Pancreas (tissue), 10 donors: ENCODE results near the gene PHF21B. TPM values are rescaled to one million over a fixed set of nuclear protein-coding genes. Genes with fewer than 3 reads are reported as not detected.

Experiments
- ATAC-seq, 4 donors: fragments of 200-7000 bp; cut with Tn5 transposase; one replicate each; pipeline versions ENCODE4 v1.8.0 to v1.9.1; 2020; ENCODE audit warnings: mild to moderate bottlenecking in 4 of 4, moderate library complexity in 4 of 4
- DNase-seq, 6 donors: peaks; one replicate each; pipeline ENCODE4 v3.0.0-alpha.2; 2020
- FAIRE-seq: peaks from 2 replicates; lab custom pipeline; 2012; peaks lifted over from hg19 to GRCh38; lab: Jason Lieb, UNC
- H3K27ac ChIP-seq, 4 donors: fragments of 200-600 bp; sonication (generic); 1 replicate in 3 of 4; 2 replicates in 1 of 4; pipeline versions ENCODE4 v1.5.0 to v1.8.0; 2020
- H3K27me3 ChIP-seq, 4 donors: fragments of 200-600 bp; one replicate each; pipeline ENCODE4 v1.8.0; 2021
- H3K36me3 ChIP-seq, 3 donors: fragments of 200-600 bp; sonication (generic) in 1 of 3; one replicate each; pipeline versions ENCODE4 v1.5.0 to v1.8.0; 2020 to 2021
- H3K4me1 ChIP-seq, 3 donors: fragments of 200-600 bp; one replicate each; pipeline ENCODE4 v1.8.0; 2021
- H3K4me3 ChIP-seq, 4 donors: fragments of 200-600 bp; sonication (generic) in 2 of 4; one replicate each; pipeline versions ENCODE4 v1.5.0 to v1.8.0; 2020 to 2021
- H3K9me3 ChIP-seq, 4 donors: fragments of 200-600 bp; one replicate each; pipeline ENCODE4 v1.8.0; 2021
- WGBS, 2 donors: extraction: QIAGEN DNeasy Blood & Tissue Kit; methylation state at CpG; one replicate each; pipeline ENCODE4 v1.1.7; 2013; 5-methylcytosine and 5-hydroxymethylcytosine counted together
- intact Hi-C, 3 donors: fragments of 100-400 bp; cut with DNase I; formaldehyde crosslinking; loops; one replicate each; pipeline versions ENCODE4 v1.11.1 to v1.14.2; 2022
- polyA plus RNA-seq, 2 donors: library from polyadenylated mRNA; stranded (reverse); fragments of 200-250 nt; gene quantifications; one replicate each; pipeline ENCODE4 v1.2.3, GENCODE V29; 2013
- total RNA-seq, 6 donors: library from RNA; stranded (reverse); fragmentation: NEBNext Ultra II Directional in 4 of 6; extraction: Animal tissue kit (Norgen Biotek cat#: 25700) in 4 of 6; gene quantifications; one replicate each; pipeline versions ENCODE4 v1.2.1 to v1.2.4, GENCODE V29; 2021 to 2023
- TF ChIP-seq, protein P1 (sequence below), 4 donors: fragments of 200-600 bp; sonication (generic) in 3 of 4; IDR thresholded peaks; one replicate each; pipeline versions ENCODE4 v1.5.0 to v1.8.0; 2021; ENCODE audit warnings: antibody characterized with exemption in 4 of 4
- donor health status: healthy with polysubstance abuse.
- donor health status: DM: no; HTN: no; CAD: no; lungs with moderate emphysema.
- donor health status: DM: no; HTN: no; CAD: no.
- donor health status: control.
- donor health status: control.
- donor health status: Bipolar disorder and iron deficiency.
- donor health status: DM: yes; HTN: yes; CAD: no.
- donor health status: DM: no; HTN: no; CAD: no.
- donor health status: DM: no; HTN: no; CAD: no.
- donor health status: DM: yes; HTN: yes; CAD: no.

The PHF21B gene
- total and polyA plus RNA-seq, 8 donors = 0.34 to 2.9 (median 0.57) TPM; not detected in 1

DNA sequence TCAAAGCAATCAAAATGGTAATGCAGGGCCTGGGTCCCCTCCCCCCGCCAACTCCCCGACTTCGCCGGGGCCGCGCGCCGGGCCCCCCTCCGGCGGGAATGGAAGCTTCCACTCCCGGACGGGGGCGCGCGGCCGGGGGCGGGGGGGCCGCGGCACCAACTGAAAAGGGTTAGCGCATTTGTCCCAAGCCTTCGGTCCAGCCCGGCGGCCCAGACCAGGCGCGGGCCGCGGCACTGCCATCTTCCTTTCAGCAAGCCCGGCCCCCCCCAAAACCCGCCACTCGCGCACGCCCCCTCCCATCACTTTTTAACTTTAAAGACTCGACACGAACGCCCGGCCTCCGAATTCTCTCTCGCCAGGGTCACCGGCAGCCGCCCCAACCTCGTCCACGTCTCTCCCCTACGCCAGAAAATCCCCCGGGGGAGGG lies 2.8 kb downstream of the PHF21B start:
- Histone ChIP-seq H3K4me3 (peak overlapping the region in 3 of 4 donors; percentile 15 to 40 (median 29)), H3K27me3 (peaks cover 0 to 10% (median 3%) of the 10 kb centered on the region in 4 donors)
- TF ChIP-seq, protein P1, sequence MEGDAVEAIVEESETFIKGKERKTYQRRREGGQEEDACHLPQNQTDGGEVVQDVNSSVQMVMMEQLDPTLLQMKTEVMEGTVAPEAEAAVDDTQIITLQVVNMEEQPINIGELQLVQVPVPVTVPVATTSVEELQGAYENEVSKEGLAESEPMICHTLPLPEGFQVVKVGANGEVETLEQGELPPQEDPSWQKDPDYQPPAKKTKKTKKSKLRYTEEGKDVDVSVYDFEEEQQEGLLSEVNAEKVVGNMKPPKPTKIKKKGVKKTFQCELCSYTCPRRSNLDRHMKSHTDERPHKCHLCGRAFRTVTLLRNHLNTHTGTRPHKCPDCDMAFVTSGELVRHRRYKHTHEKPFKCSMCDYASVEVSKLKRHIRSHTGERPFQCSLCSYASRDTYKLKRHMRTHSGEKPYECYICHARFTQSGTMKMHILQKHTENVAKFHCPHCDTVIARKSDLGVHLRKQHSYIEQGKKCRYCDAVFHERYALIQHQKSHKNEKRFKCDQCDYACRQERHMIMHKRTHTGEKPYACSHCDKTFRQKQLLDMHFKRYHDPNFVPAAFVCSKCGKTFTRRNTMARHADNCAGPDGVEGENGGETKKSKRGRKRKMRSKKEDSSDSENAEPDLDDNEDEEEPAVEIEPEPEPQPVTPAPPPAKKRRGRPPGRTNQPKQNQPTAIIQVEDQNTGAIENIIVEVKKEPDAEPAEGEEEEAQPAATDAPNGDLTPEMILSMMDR (IDR thresholded peaks at IDR 0.05) = no peak

DNA sequence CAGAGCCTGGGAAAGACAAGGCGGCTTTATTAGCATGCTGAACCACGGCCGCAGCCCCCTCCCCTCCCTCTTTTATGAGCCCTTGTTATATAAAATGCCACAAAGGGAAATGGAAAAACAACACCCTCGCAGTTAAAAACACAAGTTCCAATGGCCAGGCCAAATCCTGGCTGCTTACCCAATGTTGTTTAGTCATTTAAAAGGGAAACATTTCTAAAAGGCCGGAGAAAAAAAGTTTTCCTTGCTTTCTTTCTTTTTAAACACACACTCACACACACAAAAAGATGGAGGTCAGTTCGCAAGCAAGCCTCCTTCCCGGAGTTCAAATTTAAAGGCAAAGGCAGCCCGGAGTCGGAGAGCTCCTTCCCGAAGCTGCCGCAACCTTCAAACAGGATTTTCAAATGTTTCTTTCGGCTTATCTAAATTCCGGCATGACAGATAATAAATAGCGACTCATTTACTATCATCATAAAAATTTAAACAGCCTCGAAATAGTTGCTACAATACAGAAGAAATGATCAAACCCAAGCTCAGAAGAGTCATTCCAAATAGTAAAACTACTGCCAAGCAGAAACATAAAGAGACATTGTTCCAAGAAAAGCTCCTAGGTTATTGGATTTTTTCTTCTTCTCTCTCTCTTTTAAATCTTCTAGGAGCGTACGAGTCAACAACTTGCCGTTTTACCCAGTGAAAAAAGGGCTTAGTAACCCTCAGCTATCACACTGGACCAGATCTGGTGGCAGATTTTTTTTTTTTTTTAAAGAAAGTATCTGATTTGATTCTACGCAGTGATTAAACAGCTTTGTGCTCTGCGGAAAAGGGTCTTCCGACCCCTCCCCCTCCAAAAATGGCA lies 3.5 kb downstream of the PHF21B start:
- intact Hi-C loops = no loop called here
- DNase-seq = no peak
- no peak for FAIRE-seq
- Histone ChIP-seq H3K36me3 (no peaks in the 10 kb centered on the region), H3K9me3 (no peaks in the 10 kb centered on the region), H3K27ac (no peak overlapping the region), H3K4me1 (peaks cover 8 to 12% (median 11%) of the 10 kb centered on the region in 3 donors), H3K4me3 (peak overlapping the region in 2 of 4 donors; percentile 29 to 40), H3K27me3 (peaks cover 0 to 10% (median 3%) of the 10 kb centered on the region in 4 donors)
- 7 to 9% methylated on average over 21 of the region's 21 CpGs for WGBS, 2 donors
- TF ChIP-seq, protein P1 (IDR thresholded peaks at IDR 0.05) = no peak
- no peak for ATAC-seq

More for the DNA sequence above, 2.8 kb downstream of the PHF21B start:
- Histone ChIP-seq H3K27ac (no peak overlapping the region), H3K4me1 (peaks cover 8 to 12% (median 11%) of the 10 kb centered on the region in 3 donors), H3K9me3 (no peaks in the 10 kb centered on the region), H3K36me3 (no peaks in the 10 kb centered on the region)
- ATAC-seq = peak in 2 of 4 donors; percentile 17 to 31
- intact Hi-C loops = no loop called here
- no peak for DNase-seq
- FAIRE-seq = no peak
- 1% methylated on average over 20 to 44 of the region's 44 CpGs for WGBS, 2 donors

DNA sequence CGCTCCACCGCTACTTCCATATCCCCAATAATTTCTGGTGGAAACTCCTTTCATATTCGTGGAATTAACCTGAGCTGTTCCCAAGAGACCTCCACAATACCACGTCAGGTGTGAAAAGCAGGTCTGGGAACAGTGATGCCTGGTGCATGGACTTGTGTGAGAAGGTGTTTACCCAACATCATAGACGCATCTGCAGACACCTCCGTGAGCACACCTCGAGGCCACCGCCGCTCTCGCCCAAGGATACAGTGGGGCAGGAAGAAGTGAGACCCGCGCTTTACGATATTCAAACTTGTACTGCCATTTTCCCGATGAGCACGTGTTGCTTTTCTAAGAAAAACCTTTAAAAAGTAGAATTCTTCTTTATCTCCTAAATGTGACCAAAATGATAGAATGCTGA lies 8.2 kb downstream of the PHF21B start:
- H3K4me1 ChIP-seq = no peaks in the 10 kb centered on the region
- WGBS, 2 donors = 75 to 80% methylated on average over 15 of the region's 15 CpGs
- H3K36me3 ChIP-seq = no peaks in the 10 kb centered on the region
- H3K27me3 ChIP-seq = no peaks in the 10 kb centered on the region
- FAIRE-seq (no peak), ATAC-seq (no peak), DNase-seq (no peak)
- no peaks in the 10 kb centered on the region for H3K9me3 ChIP-seq
- H3K27ac ChIP-seq = no peak overlapping the region
- no peak overlapping the region for H3K4me3 ChIP-seq
- TF ChIP-seq, protein P1 (IDR thresholded peaks at IDR 0.05) = no peak
- intact Hi-C loops = no loop called here

DNA sequence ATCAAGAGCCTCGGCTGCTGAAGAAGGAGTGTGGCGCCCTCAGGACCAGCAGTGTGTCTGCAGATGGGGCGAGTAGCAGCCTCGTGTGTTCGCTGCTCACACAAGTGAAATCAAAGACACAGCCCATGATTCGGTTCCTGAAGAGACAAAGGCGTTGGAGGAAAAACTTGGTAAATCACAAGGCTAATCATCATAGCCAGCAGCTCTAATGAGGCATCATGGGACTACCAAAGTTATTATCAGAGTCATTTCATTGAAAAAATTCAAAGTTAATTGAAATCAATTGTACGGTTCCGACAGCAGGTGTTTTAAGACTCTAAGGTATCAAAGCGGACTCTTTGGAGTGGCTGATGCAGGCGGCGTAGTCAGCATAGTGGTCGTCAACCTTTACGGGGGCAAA lies 9.5 kb downstream of the PHF21B start:
- Histone ChIP-seq H3K27ac (no peak overlapping the region), H3K36me3 (no peaks in the 10 kb centered on the region), H3K27me3 (no peaks in the 10 kb centered on the region), H3K4me1 (no peaks in the 10 kb centered on the region), H3K9me3 (no peaks in the 10 kb centered on the region), H3K4me3 (no peak overlapping the region)
- TF ChIP-seq, protein P1 (IDR thresholded peaks at IDR 0.05) = no peak
- FAIRE-seq = no peak
- intact Hi-C loops = no loop called here
- WGBS, 2 donors = 72 to 78% methylated on average over 14 of the region's 14 CpGs
- ATAC-seq = no peak
- no peak for DNase-seq

DNA sequence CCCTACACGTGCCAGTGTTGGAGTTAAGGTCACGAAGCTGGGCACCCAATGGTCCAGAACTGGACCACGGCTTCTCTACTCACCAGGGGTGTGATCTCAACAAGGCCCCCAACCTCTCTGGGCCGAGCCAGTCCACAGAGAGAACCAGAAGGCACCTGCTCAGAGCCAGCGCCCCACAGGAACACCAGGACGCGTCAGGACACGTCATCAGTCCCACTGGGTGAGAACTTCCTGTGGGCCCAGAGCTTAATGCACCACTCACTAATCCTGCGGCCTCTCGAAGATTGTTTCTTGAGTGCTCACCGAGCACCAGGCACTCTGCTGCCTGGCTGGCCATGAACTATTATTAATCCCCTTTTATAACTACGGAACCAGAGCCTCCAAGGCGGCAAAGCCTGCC lies 10.1 kb downstream of the PHF21B start:
- Histone ChIP-seq H3K27ac (no peak overlapping the region), H3K36me3 (no peaks in the 10 kb centered on the region), H3K27me3 (no peaks in the 10 kb centered on the region), H3K9me3 (no peaks in the 10 kb centered on the region), H3K4me1 (no peaks in the 10 kb centered on the region), H3K4me3 (no peak overlapping the region)
- FAIRE-seq (no peak), ATAC-seq (no peak), DNase-seq (no peak)
- WGBS, 2 donors = 63 to 68% methylated on average over 13 of the region's 13 CpGs
- TF ChIP-seq, protein P1 (IDR thresholded peaks at IDR 0.05) = no peak
- intact Hi-C loops = no loop called here
